Stimulated activated CD8-positive, alpha-beta memory T cell treated with anti-CD3 and anti-CD28 coated beads, Interleukin-12 subunit alpha, Interleukin-12 subunit beta, amount 100 ng/mL, for 24 hours (primary cell): ENCODE measurements around the gene BDH1.
"Not testable (repeated sequence)": the region's sequence is repeated elsewhere in the genome, so short reads cannot be mapped to it uniquely, and the experiment has no call there.

Experiments
- DNase-seq: peaks from one replicate; pipeline ENCODE4 v3.0.0-alpha.2; 2020; ENCODE audit errors: extremely low read depth

BDH1 gene

DNA sequence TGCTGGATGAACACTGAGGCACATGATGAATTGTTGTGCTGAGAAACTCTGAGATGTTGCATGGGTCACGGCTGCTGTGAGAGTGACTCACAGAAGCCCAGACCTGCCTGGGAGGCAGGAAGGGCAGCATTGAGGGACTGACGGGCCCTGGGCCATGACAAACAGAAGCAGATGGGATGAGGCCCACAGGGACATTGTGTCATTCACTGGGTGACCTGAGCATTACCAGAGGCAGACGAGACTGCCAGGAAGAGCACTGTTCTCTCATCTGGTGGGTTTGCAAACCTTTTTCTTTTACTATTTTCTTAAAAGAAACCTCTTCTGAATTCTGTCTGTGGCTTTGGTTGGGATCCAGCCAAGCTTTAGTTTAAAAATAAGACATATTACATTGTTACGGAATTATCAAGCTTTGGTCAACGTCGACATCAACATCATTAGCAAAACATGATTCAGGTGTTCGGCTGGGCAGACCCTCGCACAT lies 67.8 kb downstream of the BDH1 start:
- DNase-seq = no peak

- DNase-seq = no peak
Measured at GRCh38 chr3:197486861-197487260, 68.9 kb downstream of the BDH1 start.

GRCh38 chr3:197485143-197485542 lies 70.6 kb downstream of the BDH1 start:
- DNase-seq = no peak

DNA sequence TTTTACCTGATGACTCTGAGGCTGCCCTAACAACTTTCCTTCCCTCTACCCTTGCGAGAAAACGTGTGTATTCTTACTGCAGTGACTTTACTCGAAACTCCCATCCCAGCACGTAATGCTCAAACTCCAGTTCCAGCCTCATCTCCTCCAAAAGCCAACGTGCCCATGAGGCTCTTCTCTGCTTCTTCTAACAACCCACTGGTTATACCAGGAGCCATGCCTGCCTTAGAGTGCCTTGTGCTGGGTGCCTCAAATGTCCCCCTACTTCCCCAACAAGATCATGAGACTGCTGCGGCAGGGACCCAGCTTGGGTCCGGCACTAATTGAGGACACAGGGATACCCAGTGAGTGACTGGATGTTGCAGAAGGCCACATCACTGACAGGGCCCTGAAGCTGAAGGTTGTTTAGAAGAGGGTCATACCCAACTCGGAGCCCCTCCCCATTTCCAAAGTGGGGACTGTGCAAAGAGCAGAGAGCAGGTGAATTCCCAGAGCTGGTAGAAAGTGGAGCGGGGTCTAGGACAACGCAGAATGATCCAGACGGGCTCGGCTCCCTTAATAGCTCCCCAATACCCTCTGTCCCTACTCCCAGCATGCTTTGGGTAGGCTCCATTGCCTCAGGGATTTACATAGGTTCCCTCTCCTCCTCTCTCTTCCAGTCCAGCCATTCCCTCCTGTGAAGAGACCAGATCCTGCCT lies 71.4 kb downstream of the BDH1 start:
- DNase-seq = no peak

- no peak for DNase-seq
Measured at GRCh38 chr3:197482001-197482400, 73.8 kb downstream of the BDH1 start.

DNA sequence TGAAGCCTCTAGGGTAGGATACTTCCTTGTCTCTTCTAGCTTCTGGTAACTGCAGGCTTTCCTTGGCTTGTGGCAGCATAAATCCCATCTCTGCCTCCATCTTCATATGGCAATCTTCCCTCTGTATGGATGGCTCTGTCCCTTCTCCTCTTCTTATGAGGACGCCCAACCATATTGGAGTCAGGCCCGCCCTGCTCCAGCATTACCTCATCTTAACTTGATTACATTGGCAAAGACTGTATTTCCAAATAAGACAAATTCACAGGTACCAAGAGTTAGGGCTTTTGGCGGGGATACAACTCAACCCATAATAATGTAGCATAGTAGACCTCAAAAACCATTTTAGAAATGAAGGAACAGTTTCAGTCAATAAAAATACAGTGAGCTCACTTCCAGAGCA lies 75.4 kb downstream of the BDH1 start:
- no peak for DNase-seq

DNA sequence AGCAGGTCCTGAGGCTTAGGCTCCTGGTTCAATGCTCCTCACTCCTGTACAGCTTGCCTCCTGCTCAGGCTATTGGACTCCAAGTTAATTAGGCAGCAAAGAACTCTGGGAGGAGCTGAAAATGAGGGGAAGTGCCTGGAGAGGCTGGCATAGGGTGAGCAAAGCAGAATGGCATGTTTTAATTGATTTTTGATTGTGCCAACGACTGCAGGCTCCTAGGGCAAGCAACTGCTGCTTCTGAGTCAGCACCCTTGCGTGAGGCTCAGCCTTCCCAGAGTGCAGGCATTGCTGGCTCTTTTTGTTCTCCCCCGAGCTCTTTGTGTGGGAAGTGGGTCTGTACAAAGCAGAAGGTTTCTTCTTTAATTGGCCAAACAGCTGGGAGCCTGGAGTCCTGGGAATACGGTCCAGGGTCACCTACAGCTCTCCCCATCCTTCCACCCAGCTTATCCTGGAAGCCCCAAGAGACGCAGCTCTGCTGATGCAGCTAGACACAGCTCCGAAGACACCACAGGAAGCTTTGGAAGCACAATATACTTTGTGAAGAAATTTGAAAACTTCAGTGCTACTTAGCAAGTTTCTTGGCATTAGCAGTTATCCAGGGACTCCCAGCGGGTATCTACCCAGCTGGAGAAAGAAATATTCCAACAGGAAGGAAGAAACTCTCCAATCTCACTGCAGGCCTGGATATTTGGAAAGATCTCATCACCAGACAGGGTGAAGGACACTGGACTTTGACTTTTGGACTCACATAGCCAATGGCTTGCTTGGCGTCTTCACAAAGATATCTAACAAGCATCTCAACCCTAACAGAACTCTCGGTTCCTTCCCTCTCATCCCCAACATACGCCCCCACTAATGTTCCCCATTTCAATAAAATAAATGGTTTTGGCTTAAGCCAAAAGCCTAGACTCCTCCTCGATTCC lies 76.8 kb downstream of the BDH1 start:
- DNase-seq = no peak

DNA sequence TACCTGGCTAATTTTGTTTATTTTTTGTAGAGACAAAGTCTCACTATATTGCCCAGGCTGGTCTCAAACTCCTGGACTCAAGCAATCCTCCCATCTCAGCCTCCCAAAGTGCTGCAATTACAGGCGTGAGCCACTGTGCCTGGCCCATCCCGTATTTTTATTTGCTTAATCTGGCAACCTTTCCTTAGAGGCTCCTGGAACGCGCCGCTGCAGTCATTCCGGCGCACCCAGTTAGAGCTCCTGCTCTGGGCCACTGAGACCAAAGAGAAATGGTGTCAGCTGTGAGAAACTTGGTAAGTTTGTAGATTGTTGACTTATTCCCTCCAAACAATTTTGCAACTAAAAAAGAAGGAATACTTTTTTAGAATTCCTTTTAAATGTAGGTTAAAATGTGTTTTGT lies 78.0 kb downstream of the BDH1 start:
- DNase-seq = not testable (repeated sequence)

DNA sequence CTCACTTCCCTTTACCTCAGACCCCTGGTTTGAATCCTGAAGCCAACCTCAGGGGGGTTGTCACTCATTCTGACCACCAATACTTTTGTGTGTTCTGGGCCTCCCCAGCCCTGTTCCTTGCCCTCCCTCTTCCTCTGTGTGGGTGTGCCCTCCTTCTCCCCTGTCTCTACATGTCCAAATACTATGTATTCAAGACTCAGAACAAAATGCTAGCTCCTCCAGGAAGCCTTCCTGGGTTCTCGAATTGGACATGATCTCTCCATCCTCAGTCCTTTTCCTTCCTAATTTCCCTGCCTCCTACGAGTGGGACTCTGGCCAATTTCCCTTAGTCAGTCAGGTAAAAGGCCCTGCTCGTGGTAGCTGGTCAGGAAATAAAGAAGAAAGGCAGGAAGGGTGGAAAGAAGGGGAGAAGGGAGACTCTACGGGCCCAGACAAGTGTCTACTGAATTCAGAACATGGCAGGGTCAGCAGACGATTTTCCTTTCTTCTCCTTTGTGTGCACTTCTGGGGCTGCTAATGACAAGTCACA lies 79.7 kb downstream of the BDH1 start:
- DNase-seq = no peak

GRCh38 chr3:197475514-197475913 lies 80.3 kb downstream of the BDH1 start:
- DNase-seq = no peak

DNA sequence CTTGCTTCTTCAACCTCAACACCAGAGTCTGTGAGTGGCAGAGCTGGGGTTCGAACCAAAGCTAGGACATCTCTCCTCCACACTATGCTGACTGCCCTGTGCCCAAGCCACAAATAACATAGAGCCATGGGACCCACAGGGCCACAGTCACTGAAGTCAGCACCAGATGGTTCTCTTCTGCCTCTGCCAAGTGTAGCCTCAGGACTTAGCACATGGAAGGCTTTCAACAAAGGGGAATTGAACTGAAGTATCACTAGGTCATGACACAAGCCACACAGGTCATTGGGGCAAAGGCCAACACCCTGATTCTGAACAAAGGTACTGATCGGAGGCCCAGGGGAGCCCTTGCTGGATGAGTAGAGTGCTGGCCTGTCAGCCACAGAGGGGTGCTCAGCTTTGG lies 83.6 kb downstream of the BDH1 start:
- DNase-seq = no peak

DNA sequence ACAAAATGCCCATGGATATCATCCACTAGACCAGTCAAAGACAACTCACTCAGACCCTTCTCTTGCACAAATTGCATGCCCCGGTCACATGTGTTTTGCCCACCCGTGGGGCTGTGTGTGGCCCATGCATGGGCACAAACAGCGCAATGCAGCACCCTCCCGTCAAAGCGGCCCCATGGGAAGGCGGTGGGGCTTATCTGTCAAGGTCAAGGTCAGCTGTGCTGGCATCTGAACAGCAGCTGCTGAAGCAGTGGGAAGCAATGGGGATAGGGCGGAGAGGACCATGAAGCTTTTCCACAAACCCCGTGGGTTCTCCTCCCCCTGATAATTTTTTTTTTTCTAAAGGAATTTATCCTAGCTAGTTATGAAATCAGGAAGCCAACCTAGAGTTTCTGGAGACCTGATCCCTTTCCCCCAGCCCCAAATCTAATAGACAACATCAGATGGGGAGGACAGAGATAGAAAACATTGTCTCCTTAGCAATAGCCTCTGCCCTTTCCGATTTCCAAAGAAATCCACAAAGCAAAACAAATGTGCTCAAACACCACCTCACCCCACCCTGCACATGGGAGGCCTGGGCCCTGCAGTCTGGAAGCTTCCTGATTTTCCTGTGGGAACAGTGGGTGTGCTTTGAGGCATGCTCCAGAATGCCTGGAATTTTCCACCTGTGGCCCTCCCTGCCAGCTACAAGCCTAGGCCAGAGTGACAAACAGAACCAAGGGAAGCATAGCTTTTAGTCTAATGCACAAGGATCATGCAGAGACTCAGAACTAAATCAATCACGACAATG lies 84.4 kb downstream of the BDH1 start:
- no peak for DNase-seq

GRCh38 chr3:197468866-197469382 lies 86.8 kb downstream of the BDH1 start:
- no peak for DNase-seq

- DNase-seq = no peak
Measured at GRCh38 chr3:197468167-197468566, 87.6 kb downstream of the BDH1 start.

DNA sequence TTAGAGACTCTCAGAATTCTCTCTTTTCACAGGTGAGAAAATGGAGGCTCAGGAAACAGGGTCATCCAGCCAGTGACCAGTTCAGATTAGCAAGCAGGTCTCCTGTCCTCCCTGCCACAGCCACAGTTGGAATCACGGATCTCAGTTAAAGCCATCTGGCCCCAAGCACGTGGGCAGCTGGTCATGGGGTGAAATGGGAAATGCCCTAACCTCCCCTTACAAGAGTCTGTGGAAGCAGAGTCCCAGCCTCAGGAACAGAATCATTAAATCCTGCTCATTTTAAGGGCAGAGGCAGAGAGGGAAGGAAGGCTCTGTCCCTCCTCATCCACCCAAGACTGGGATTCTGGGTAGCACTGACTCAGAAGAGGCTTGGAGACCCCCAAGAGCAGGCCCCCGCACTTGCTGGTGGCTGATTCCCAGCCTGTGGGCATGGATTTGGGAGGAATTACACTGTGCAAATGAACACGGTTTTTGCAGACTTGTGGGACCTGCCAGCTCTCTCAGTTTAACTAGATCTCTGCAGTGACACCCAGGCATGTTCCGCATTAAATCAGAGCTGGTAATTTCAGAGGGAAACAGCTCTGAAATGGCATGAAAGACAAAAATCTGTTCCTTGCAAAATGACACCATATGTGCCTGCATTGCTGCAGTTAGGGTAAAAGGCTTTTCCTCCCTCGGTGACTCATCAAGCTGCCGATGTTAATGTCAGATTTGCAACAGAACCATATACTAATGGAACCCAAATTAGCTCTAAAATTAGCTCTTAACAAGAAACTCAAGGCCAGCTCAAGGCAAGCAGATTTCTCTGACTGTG lies 89.0 kb downstream of the BDH1 start:
- no peak for DNase-seq

GRCh38 chr3:197465996-197466549 lies 89.7 kb downstream of the BDH1 start:
- DNase-seq = no peak

DNA sequence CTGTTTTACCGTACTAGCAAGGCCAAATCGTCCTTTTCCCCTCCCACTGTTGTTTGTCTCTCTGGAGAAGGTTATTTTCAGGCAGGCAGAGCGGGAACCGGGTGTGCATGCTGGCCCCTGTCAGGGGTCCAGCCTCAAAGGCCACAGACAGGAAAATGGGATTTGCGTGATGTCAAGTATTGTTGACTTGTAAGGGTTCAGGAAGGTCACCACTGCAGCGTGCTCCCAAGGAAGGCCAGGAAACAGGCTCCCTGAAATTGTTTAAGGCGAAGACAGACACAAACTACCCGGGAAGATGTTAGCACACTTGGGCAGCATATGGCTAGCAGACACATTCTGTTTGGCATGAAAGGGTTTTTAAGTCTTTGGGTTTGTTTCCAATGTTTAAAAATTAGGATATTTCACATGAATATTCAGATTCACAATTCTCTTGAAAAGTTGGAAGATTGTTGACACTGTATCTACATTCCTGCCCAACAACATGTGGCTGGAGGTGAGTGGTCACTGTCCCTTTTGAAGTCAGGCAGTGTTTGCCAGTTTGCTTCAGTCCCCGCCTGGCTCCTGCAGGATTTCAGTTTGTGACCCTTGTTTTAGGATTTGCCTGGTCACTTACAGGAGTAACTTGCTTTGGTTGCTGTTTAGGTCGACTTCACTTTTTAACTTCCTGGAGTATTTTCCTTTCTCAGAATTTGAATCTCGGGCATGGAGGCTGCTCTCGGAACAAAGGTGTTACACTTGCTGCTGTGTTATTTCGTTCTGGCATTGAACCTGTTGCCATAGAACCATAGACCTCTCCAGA lies 90.4 kb downstream of the BDH1 start:
- DNase-seq = no peak

- DNase-seq = no peak
Measured at GRCh38 chr3:197464794-197465193, 91.0 kb downstream of the BDH1 start.

DNA sequence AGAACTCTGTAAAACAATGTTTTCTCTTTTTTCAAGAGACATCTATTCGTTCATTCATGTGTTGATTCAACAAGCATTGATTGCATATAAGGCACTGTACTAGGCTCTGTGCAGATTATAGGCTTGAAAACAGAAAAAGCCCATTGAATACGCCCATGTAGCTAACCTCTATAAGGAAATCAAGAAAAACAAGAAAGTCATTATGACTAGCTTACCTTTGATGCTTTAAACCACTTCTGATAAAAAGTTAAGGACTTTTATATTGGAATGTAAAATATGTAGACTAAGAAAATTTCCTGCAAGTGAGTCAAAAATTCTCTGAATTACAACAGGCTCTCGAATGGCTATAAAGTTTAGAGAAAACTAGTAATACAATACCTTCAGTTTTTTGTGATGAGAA lies 92.5 kb downstream of the BDH1 start:
- no peak for DNase-seq

GRCh38 chr3:197462808-197463207 lies 93.0 kb downstream of the BDH1 start:
- no peak for DNase-seq
